Fibroblast of lung (primary cell): ENCODE results near the gene VPS29. TPM values are rescaled to one million over a fixed set of nuclear protein-coding genes. Genes with fewer than 3 reads are reported as not detected.

Experiments used
- DNase-seq, 2 donors: peaks; one replicate each; pipeline versions ENCODE4 v3.0.0 to v3.0.0-alpha.2; 2010; ENCODE audit warnings: low read depth in 2 of 2
- H2AFZ ChIP-seq: 2 replicates; pipeline ENCODE4 v1.5.1; 2012; ENCODE audit warnings: low read length, control low read depth, inconsistent platforms
- H3K27ac ChIP-seq: 2 replicates; pipeline ENCODE4 v1.5.1; 2011; ENCODE audit warnings: low read length, control low read depth; ENCODE audit not compliant: insufficient read depth
- H3K27me3 ChIP-seq: 2 replicates; pipeline ENCODE4 v1.5.1; 2011; ENCODE audit warnings: mild to moderate bottlenecking, low read length; ENCODE audit not compliant: control insufficient read depth, insufficient read depth
- H3K36me3 ChIP-seq: 2 replicates; pipeline ENCODE4 v1.5.1; 2011; ENCODE audit warnings: low read length; ENCODE audit not compliant: control insufficient read depth, insufficient read depth
- H3K4me1 ChIP-seq: 2 replicates; pipeline ENCODE4 v1.5.1; 2011; ENCODE audit warnings: low read length; ENCODE audit not compliant: control insufficient read depth, insufficient read depth; ENCODE audit errors: extremely low read depth
- H3K4me2 ChIP-seq: 2 replicates; pipeline ENCODE4 v1.5.1; 2011; ENCODE audit warnings: low read length, control low read depth; ENCODE audit not compliant: insufficient read depth; ENCODE audit errors: extremely low read depth
- H3K4me3 ChIP-seq, 4 experiments: fragments of 200-600 bp in 1 of 4; sonication (generic) in 1 of 4; replicated peaks in 1 of 4; 2 replicates each; pipeline ENCODE4 v1.5.1; 2011 to 2016; ENCODE audit warnings: low read length in 4 of 4, low read depth in 3 of 4, mild to moderate bottlenecking in 3 of 4, control low read depth in 2 of 4, inconsistent platforms in 1 of 4, mixed read lengths in 1 of 4; ENCODE audit not compliant: insufficient read depth in 1 of 4; ENCODE audit errors: control extremely low read depth in 1 of 4
- H3K79me2 ChIP-seq: 2 replicates; pipeline ENCODE4 v1.5.1; 2012; ENCODE audit warnings: mild to moderate bottlenecking, low read length, inconsistent platforms; ENCODE audit not compliant: control insufficient read depth, insufficient read depth
- H3K9ac ChIP-seq: 2 replicates; pipeline ENCODE4 v1.5.1; 2011; ENCODE audit warnings: mild to moderate bottlenecking, low read length, control low read depth; ENCODE audit not compliant: insufficient read depth
- H3K9me3 ChIP-seq: 2 replicates; pipeline ENCODE4 v1.5.1; 2012; ENCODE audit warnings: low read depth, low read length; ENCODE audit not compliant: control insufficient read depth, insufficient read depth
- H4K20me1 ChIP-seq: 2 replicates; pipeline ENCODE4 v1.5.1; 2011; ENCODE audit warnings: low read length; ENCODE audit not compliant: control insufficient read depth, insufficient read depth; ENCODE audit errors: extremely low read depth
- EZH2 ChIP-seq: IDR thresholded peaks from 2 replicates; pipeline ENCODE4 v1.5.1; 2012; ENCODE audit warnings: low read length, control low read depth, mild to moderate bottlenecking; ENCODE audit errors: missing control alignments
- polyA plus RNA-seq, 2 donors: library from polyadenylated mRNA; depleted of rRNA in 1 of 2; stranded (reverse) in 1 of 2; unstranded in 1 of 2; fragments of >200 nt; gene quantifications; 2 replicates each; pipeline ENCODE4 v1.2.1, GENCODE V29; 2011 to 2012; ENCODE audit warnings: missing spikeins in 1 of 2
- total RNA-seq: library from RNA; depleted of rRNA; stranded (reverse); fragments of >200 nt; gene quantifications from 2 replicates; pipeline ENCODE4 v1.2.1, GENCODE V29; 2014
- TF ChIP-seq, protein P1 (sequence below), 2 donors: IDR thresholded peaks in 1 of 2; conservative IDR thresholded peaks in 1 of 2; 1 replicate in 1 of 2; 2 replicates in 1 of 2; pipeline ENCODE4 v1.5.1; 2011 to 2012; ENCODE audit warnings: low read length in 2 of 2, control low read depth in 1 of 2, inconsistent platforms in 1 of 2, low read depth in 1 of 2, mild to moderate bottlenecking in 1 of 2

Gene VPS29
- total and polyA plus RNA-seq, 2 donors (not counting 1 experiment from before 2014, with no cell fraction given): 52.2 to 210 TPM

DNA sequence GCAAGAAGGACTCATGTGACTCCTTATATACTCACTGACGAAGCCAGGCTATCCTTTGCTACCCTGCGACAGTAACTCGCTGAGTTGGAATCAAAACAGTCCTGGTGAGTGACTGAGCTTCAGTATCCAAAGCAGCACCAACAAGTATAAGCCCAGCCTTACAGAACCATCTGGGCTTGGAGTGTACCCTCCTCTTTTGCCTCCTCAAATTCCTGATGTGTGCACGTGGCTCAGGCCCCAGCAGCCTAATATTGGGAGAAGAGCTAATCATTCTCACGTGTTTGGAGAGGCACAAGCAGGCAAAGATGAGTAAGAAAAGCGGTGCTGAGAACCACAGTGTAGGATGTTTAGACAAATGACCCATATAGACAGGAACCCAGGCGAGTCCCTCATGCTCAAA, 46.8 kb upstream of the VPS29 start:
- H3K79me2 ChIP-seq: peaks cover 3% of the 10 kb centered on the region
- H3K4me1 ChIP-seq: peaks cover 13% of the 10 kb centered on the region
- no peaks in the 10 kb centered on the region for H3K9me3 ChIP-seq
- H3K27me3 ChIP-seq: no peaks in the 10 kb centered on the region
- H2AFZ ChIP-seq: no peak overlapping the region
- no peak overlapping the region for H3K27ac ChIP-seq
- H3K4me3 ChIP-seq: no peak overlapping the region
- TF ChIP-seq EZH2: no peak
- H3K36me3 ChIP-seq: no peaks in the 10 kb centered on the region
- no peak overlapping the region for H3K9ac ChIP-seq
- H4K20me1 ChIP-seq: no peaks in the 10 kb centered on the region
- H3K4me2 ChIP-seq: no peak overlapping the region
- peak; percentile 41 to 43 for DNase-seq

DNA sequence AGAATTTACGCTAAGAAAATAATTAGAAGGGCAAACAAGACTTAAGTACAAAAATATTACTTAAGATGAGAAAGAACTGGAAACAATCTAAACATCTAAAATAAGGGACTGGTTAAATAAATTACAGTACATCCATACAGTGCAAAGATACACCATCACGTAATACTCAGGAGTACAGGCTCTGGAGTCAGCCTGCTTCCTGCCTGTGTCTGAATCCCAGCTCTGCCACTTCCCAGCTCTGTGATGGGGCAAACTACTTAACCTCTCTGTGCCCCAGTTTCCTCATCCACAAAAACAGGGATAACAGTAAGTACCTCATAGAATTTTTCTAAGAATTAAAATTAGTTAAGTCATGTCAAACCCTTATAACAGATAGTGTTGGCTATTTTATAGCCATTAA, 45.2 kb upstream of the VPS29 start:
- Histone ChIP-seq H3K4me1 (peaks cover 16% of the 10 kb centered on the region), H3K27ac (no peak overlapping the region), H3K27me3 (no peaks in the 10 kb centered on the region), H4K20me1 (no peaks in the 10 kb centered on the region), H3K4me3 (no peak overlapping the region), H2AFZ (no peak overlapping the region), H3K9me3 (no peaks in the 10 kb centered on the region), H3K4me2 (no peak overlapping the region), H3K36me3 (no peaks in the 10 kb centered on the region), H3K79me2 (no peaks in the 10 kb centered on the region), H3K9ac (no peak overlapping the region)
- no peak for TF ChIP-seq EZH2
- TF ChIP-seq, protein P1, sequence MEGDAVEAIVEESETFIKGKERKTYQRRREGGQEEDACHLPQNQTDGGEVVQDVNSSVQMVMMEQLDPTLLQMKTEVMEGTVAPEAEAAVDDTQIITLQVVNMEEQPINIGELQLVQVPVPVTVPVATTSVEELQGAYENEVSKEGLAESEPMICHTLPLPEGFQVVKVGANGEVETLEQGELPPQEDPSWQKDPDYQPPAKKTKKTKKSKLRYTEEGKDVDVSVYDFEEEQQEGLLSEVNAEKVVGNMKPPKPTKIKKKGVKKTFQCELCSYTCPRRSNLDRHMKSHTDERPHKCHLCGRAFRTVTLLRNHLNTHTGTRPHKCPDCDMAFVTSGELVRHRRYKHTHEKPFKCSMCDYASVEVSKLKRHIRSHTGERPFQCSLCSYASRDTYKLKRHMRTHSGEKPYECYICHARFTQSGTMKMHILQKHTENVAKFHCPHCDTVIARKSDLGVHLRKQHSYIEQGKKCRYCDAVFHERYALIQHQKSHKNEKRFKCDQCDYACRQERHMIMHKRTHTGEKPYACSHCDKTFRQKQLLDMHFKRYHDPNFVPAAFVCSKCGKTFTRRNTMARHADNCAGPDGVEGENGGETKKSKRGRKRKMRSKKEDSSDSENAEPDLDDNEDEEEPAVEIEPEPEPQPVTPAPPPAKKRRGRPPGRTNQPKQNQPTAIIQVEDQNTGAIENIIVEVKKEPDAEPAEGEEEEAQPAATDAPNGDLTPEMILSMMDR (conservative IDR thresholded peaks at IDR 0.05 in 1 of 2, IDR thresholded peaks at IDR 0.05 in 1 of 2; ENCODE audit: low read depth in 1 of 2, low read length in 2 of 2): no peak
- no peak for DNase-seq

DNA sequence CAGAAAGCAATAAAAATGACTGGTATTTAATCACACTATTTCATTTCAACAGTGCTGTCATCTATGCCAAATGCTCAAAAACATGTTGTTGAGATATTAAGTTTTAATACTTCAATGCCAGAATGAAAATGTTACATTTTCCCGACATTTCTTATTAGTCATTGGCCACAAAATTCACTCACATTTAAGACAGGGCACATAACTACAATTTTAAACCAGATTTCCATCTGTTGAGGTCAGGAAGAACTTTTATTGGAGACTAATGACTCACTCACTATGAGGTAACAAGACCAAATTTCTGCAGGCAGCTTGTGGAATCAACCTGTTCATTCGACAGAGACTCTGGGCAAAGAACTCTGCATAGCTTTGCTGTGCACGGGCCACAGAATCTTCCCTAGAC, 44.4 kb upstream of the VPS29 start:
- H3K27me3 ChIP-seq: no peaks in the 10 kb centered on the region
- peaks cover 16% of the 10 kb centered on the region for H3K4me1 ChIP-seq
- no peak overlapping the region for H2AFZ ChIP-seq
- TF ChIP-seq EZH2: no peak
- TF ChIP-seq, protein P1 (conservative IDR thresholded peaks at IDR 0.05 in 1 of 2, IDR thresholded peaks at IDR 0.05 in 1 of 2; ENCODE audit: low read depth in 1 of 2, low read length in 2 of 2): no peak
- H3K79me2 ChIP-seq: no peaks in the 10 kb centered on the region
- peak; percentile 93 to 96 for DNase-seq
- H3K36me3 ChIP-seq: no peaks in the 10 kb centered on the region
- H3K9me3 ChIP-seq: no peaks in the 10 kb centered on the region
- H3K9ac ChIP-seq: no peak overlapping the region
- H3K4me2 ChIP-seq: peak overlapping the region; percentile 30
- no peak overlapping the region for H3K4me3 ChIP-seq
- H4K20me1 ChIP-seq: no peaks in the 10 kb centered on the region
- peak overlapping the region; percentile 26 for H3K27ac ChIP-seq
